NT2/D1 (cell line): ENCODE data around the gene COMMD10.

ENCODE experiments used
- SUZ12 ChIP-seq: IDR thresholded peaks from 2 replicates; pipeline ENCODE4 v1.6.1; 2011; ENCODE audit not compliant: insufficient read length, insufficient read depth; ENCODE audit errors: extremely low read depth
- ZNF274 ChIP-seq: IDR thresholded peaks from 2 replicates; pipeline ENCODE4 v1.6.1; 2011; ENCODE audit warnings: mild to moderate bottlenecking, low read depth, low read length

DNA sequence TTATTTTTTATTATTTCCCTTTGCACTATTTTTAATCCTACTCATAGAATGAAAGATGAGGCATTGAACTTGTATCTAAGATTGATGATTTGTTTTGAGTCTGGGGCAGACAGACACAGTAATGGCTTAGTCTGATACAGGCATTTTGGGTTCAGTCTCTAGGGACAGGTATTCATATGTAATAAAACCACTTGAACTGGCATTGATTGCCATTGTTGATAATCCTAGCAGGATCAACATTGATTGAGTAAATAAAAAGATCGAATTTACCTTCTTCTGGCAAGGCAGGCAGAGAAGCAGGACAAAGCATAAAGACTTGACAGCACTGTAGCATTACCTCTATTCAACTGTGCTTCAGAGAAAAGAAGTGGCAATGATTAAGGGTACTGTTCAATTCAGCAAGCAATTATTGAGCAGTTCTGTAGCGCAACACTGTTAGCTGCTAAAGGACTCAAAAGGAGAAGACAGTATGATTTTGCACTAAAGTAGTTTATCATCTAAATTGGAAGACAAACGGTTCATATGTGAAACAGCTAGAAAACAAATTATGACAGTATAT, 144.4 kb downstream of the COMMD10 start:
- no peak for TF ChIP-seq ZNF274
- no peak for TF ChIP-seq SUZ12
